Subcutaneous adipose tissue (tissue), 4 donors: ENCODE data around the gene CTCFL. TPM values are rescaled to one million over a fixed set of nuclear protein-coding genes. Genes with fewer than 3 reads are reported as not detected.

Experiments used
- CTCF ChIP-seq: fragments of 450-650 bp; IDR thresholded peaks from one replicate; pipeline ENCODE4 v1.5.1; 2016; ENCODE audit warnings: low read depth, mild to moderate bottlenecking, control low read depth, antibody characterized with exemption, moderate library complexity
- total RNA-seq, 4 donors: library from RNA; depleted of rRNA; stranded (reverse); fragments of >200 nt; gene quantifications; one replicate each; pipeline ENCODE4 v1.1.0, GENCODE V29; 2016

The CTCFL gene
- total RNA-seq, 4 donors from 2014 or later = 0.17 TPM; not detected in 3

GRCh38 chr20:57508831-57509230, 16.1 kb downstream of the CTCFL start:
- TF ChIP-seq CTCF = no peak

- no peak for TF ChIP-seq CTCF
These were observed 16.6 kb downstream of the CTCFL start for GRCh38 chr20:57508381-57508780.

GRCh38 chr20:57507477-57507876, 17.5 kb downstream of the CTCFL start:
- TF ChIP-seq CTCF = no peak

- TF ChIP-seq CTCF = no peak
These were observed 19.0 kb downstream of the CTCFL start for GRCh38 chr20:57505979-57506378.

- no peak for TF ChIP-seq CTCF
These were observed 20.5 kb downstream of the CTCFL start for GRCh38 chr20:57504411-57504810.

GRCh38 chr20:57503035-57503658, 21.8 kb downstream of the CTCFL start:
- TF ChIP-seq CTCF = no peak

- no peak for TF ChIP-seq CTCF
These were observed 22.6 kb downstream of the CTCFL start for GRCh38 chr20:57502336-57502700.
